AML-193 (cell line): Measurements from ENCODE around the gene SNTB2.

ENCODE experiments used
- DNase-seq, 2 experiments: peaks; one replicate each; lab custom pipeline; 2025; lab: John Stamatoyannopoulos, UW

SNTB2 gene

GRCh38 chr16:69180011-69180338 is 7.0 kb upstream of the SNTB2 start:
- no peak for DNase-seq

- DNase-seq: no peak
Observed at GRCh38 chr16:69182730-69183416, 4.1 kb upstream of the SNTB2 start.

GRCh38 chr16:69187446-69188235 is 677 bp downstream of the SNTB2 start:
- DNase-seq: no peak

GRCh38 chr16:69188236-69188549 is 1.2 kb downstream of the SNTB2 start:
- peak in 1 of 2 experiments; percentile 15 for DNase-seq

- DNase-seq: no peak
Observed at GRCh38 chr16:69188716-69189115, 1.8 kb downstream of the SNTB2 start.

GRCh38 chr16:69190046-69190588 is 3.2 kb downstream of the SNTB2 start:
- DNase-seq: no peak

- peak; percentile 89 to 90 for DNase-seq
Observed at GRCh38 chr16:69190598-69190997, 3.6 kb downstream of the SNTB2 start.

- no peak for DNase-seq
Observed at GRCh38 chr16:69191136-69191535, 4.2 kb downstream of the SNTB2 start.

- DNase-seq: no peak
Observed at GRCh38 chr16:69193855-69194254, 6.9 kb downstream of the SNTB2 start.

- no peak for DNase-seq
Observed at GRCh38 chr16:69194488-69194887, 7.5 kb downstream of the SNTB2 start.

- DNase-seq: no peak
Observed at GRCh38 chr16:69195369-69196029, 8.5 kb downstream of the SNTB2 start.

- DNase-seq: no peak
Observed at GRCh38 chr16:69197573-69197972, 10.6 kb downstream of the SNTB2 start.

- no peak for DNase-seq
Observed at GRCh38 chr16:69199382-69199781, 12.4 kb downstream of the SNTB2 start.

GRCh38 chr16:69201291-69201690 is 14.3 kb downstream of the SNTB2 start:
- DNase-seq: no peak

- DNase-seq: no peak
Observed at GRCh38 chr16:69201787-69202186, 14.8 kb downstream of the SNTB2 start.

- peak; percentile 15 to 28 for DNase-seq
Observed at GRCh38 chr16:69204172-69204571, 17.2 kb downstream of the SNTB2 start.

- no peak for DNase-seq
Observed at GRCh38 chr16:69209735-69210134, 22.8 kb downstream of the SNTB2 start.

GRCh38 chr16:69217433-69217832 is 30.5 kb downstream of the SNTB2 start:
- DNase-seq: no peak

- no peak for DNase-seq
Observed at GRCh38 chr16:69219279-69219678, 32.3 kb downstream of the SNTB2 start.

- no peak for DNase-seq
Observed at GRCh38 chr16:69223882-69224281, 36.9 kb downstream of the SNTB2 start.

- no peak for DNase-seq
Observed at GRCh38 chr16:69225121-69225520, 38.2 kb downstream of the SNTB2 start.

GRCh38 chr16:69233124-69233523 is 46.2 kb downstream of the SNTB2 start:
- DNase-seq: no peak

- DNase-seq: no peak
Observed at GRCh38 chr16:69234460-69234859, 47.5 kb downstream of the SNTB2 start.
